ENCODE results near the gene SPSB1. TPM values are rescaled to one million over a fixed set of nuclear protein-coding genes. Genes with fewer than 3 reads are reported as not detected.

The SPSB1 gene
- 21.3 and 21.6 TPM in 2 replicates for total RNA-seq

GRCh38 chr1:9292361-9293240 lies at the start of gene SPSB1:
TSS of gene SPSB1 (plus strand) at chr1:9292894. CDS start at chr1:9355892, 62,998 bp downstream.

Other genes starting within 250 kb of the SPSB1 start
- 7.1 and 19.1 TPM in 2 replicates for gene SLC2A5, start 223.3 kb upstream of the SPSB1 start, total RNA-seq
- 3.1 and 6.9 TPM in 2 replicates for gene GPR157, start 163.8 kb upstream of the SPSB1 start, total RNA-seq
- 49.4 and 73.3 TPM in 2 replicates for gene H6PD, start 58.1 kb upstream of the SPSB1 start, total RNA-seq
- gene SLC25A33, start 246.6 kb downstream of the SPSB1 start, total RNA-seq, result 5.5 and 6.0 TPM in 2 replicates

Data from hair follicle dermal papilla cell (primary cell).